Measurements from ENCODE around the gene TMEM267.
"Not testable (repeated sequence)": the region's sequence is repeated elsewhere in the genome, so short reads cannot be mapped to it uniquely, and the experiment has no call there.

Gene TMEM267

GRCh38 chr5:43461066-43461465 lies 22.6 kb downstream of the TMEM267 start:
- no peak for DNase-seq (ENCODE audit: low read depth in 4 of 4, low spot score in 1 of 4)

- DNase-seq (ENCODE audit: low read depth in 4 of 4, low spot score in 1 of 4): no peak
Measured at GRCh38 chr5:43456556-43456955, 27.1 kb downstream of the TMEM267 start.

GRCh38 chr5:43441575-43441974 lies 42.1 kb downstream of the TMEM267 start:
- DNase-seq (ENCODE audit: low read depth in 4 of 4, low spot score in 1 of 4): not testable (repeated sequence)

- DNase-seq (ENCODE audit: low read depth in 4 of 4, low spot score in 1 of 4): no peak
Measured at GRCh38 chr5:43437062-43437660, 46.5 kb downstream of the TMEM267 start.

- no peak for DNase-seq (ENCODE audit: low read depth in 4 of 4, low spot score in 1 of 4)
Measured at GRCh38 chr5:43433382-43433781, 50.3 kb downstream of the TMEM267 start.

- no peak for DNase-seq (ENCODE audit: low read depth in 4 of 4, low spot score in 1 of 4)
Measured at GRCh38 chr5:43432486-43433375, 50.9 kb downstream of the TMEM267 start.

GRCh38 chr5:43429706-43430105 lies 54.0 kb downstream of the TMEM267 start:
- no peak for DNase-seq (ENCODE audit: low read depth in 4 of 4, low spot score in 1 of 4)

GRCh38 chr5:43429016-43429415 lies 54.6 kb downstream of the TMEM267 start:
- no peak for DNase-seq (ENCODE audit: low read depth in 4 of 4, low spot score in 1 of 4)

- no peak for DNase-seq (ENCODE audit: low read depth in 4 of 4, low spot score in 1 of 4)
Measured at GRCh38 chr5:43427306-43427705, 56.4 kb downstream of the TMEM267 start.

- no peak for DNase-seq (ENCODE audit: low read depth in 4 of 4, low spot score in 1 of 4)
Measured at GRCh38 chr5:43425983-43426382, 57.7 kb downstream of the TMEM267 start.

GRCh38 chr5:43423086-43423485 lies 60.6 kb downstream of the TMEM267 start:
- not testable (repeated sequence) for DNase-seq (ENCODE audit: low read depth in 4 of 4, low spot score in 1 of 4)

GRCh38 chr5:43422143-43422542 lies 61.5 kb downstream of the TMEM267 start:
- DNase-seq (ENCODE audit: low read depth in 4 of 4, low spot score in 1 of 4): no peak

- DNase-seq (ENCODE audit: low read depth in 4 of 4, low spot score in 1 of 4): no peak
Measured at GRCh38 chr5:43421450-43422133, 62.1 kb downstream of the TMEM267 start.

- DNase-seq (ENCODE audit: low read depth in 4 of 4, low spot score in 1 of 4): no peak
Measured at GRCh38 chr5:43420241-43420640, 63.4 kb downstream of the TMEM267 start.

- DNase-seq (ENCODE audit: low read depth in 4 of 4, low spot score in 1 of 4): no peak
Measured at GRCh38 chr5:43418561-43418960, 65.1 kb downstream of the TMEM267 start.

- DNase-seq (ENCODE audit: low read depth in 4 of 4, low spot score in 1 of 4): no peak
Measured at GRCh38 chr5:43416803-43417394, 66.8 kb downstream of the TMEM267 start.

GRCh38 chr5:43415935-43416802 lies 67.5 kb downstream of the TMEM267 start:
- no peak for DNase-seq (ENCODE audit: low read depth in 4 of 4, low spot score in 1 of 4)

GRCh38 chr5:43413966-43414365 lies 69.7 kb downstream of the TMEM267 start:
- DNase-seq (ENCODE audit: low read depth in 4 of 4, low spot score in 1 of 4): no peak

- DNase-seq (ENCODE audit: low read depth in 4 of 4, low spot score in 1 of 4): no peak
Measured at GRCh38 chr5:43412644-43413043, 71.0 kb downstream of the TMEM267 start.

GRCh38 chr5:43412156-43412555 lies 71.5 kb downstream of the TMEM267 start, which contains the start of gene CCL28:
CCL28 (minus strand) TSS chr5:43412391; CDS start chr5:43412316, 75 bp downstream.
- no peak for DNase-seq (ENCODE audit: low read depth in 4 of 4, low spot score in 1 of 4)

Measured in stimulated activated CD4-positive, alpha-beta T cell treated with anti-CD3 and anti-CD28 coated beads, Interleukin-1b, Interleukin-23, amount 100 ng/mL, for 24 hours (primary cell).